Kidney glomerular epithelial cell (primary cell): ENCODE data around the gene SACM1L.

ENCODE experiments used
- DNase-seq: peaks from one replicate; lab custom pipeline; 2025; lab: John Stamatoyannopoulos, UW

The SACM1L gene

GRCh38 chr3:45772341-45773035 is 83.3 kb downstream of the SACM1L start:
- no peak for DNase-seq

GRCh38 chr3:45773072-45773471 is 83.9 kb downstream of the SACM1L start:
- DNase-seq = no peak

- no peak for DNase-seq
Measured at GRCh38 chr3:45773714-45774449, 84.7 kb downstream of the SACM1L start.

GRCh38 chr3:45774581-45775521 is 85.7 kb downstream of the SACM1L start:
- DNase-seq = no peak

- DNase-seq = no peak
Measured at GRCh38 chr3:45775571-45776300, 86.5 kb downstream of the SACM1L start.

- DNase-seq = no peak
Measured at GRCh38 chr3:45776301-45776595, 87.1 kb downstream of the SACM1L start.

GRCh38 chr3:45776611-45777010 is 87.4 kb downstream of the SACM1L start:
- DNase-seq = no peak

- no peak for DNase-seq
Measured at GRCh38 chr3:45777111-45777745, 88.0 kb downstream of the SACM1L start.

- DNase-seq = no peak
Measured at GRCh38 chr3:45777746-45778386, 88.7 kb downstream of the SACM1L start.

GRCh38 chr3:45778761-45779201 is 89.6 kb downstream of the SACM1L start:
- no peak for DNase-seq

GRCh38 chr3:45779746-45780735 is 90.8 kb downstream of the SACM1L start:
- DNase-seq = no peak

GRCh38 chr3:45781271-45781670 is 92.1 kb downstream of the SACM1L start:
- DNase-seq = no peak

- no peak for DNase-seq
Measured at GRCh38 chr3:45781841-45782240, 92.6 kb downstream of the SACM1L start.

GRCh38 chr3:45782381-45782780 is 93.2 kb downstream of the SACM1L start:
- DNase-seq = no peak

GRCh38 chr3:45783667-45784066 is 94.5 kb downstream of the SACM1L start:
- no peak for DNase-seq

GRCh38 chr3:45785605-45786150 is 96.5 kb downstream of the SACM1L start:
- no peak for DNase-seq

- no peak for DNase-seq
Measured at GRCh38 chr3:45786801-45787495, 97.8 kb downstream of the SACM1L start.

GRCh38 chr3:45787551-45787950 is 98.4 kb downstream of the SACM1L start:
- DNase-seq = no peak
